Measurements from ENCODE around the gene ITGAX.
"Not testable (repeated sequence)": the region's sequence is repeated elsewhere in the genome, so short reads cannot be mapped to it uniquely, and the experiment has no call there.

ITGAX gene

DNA sequence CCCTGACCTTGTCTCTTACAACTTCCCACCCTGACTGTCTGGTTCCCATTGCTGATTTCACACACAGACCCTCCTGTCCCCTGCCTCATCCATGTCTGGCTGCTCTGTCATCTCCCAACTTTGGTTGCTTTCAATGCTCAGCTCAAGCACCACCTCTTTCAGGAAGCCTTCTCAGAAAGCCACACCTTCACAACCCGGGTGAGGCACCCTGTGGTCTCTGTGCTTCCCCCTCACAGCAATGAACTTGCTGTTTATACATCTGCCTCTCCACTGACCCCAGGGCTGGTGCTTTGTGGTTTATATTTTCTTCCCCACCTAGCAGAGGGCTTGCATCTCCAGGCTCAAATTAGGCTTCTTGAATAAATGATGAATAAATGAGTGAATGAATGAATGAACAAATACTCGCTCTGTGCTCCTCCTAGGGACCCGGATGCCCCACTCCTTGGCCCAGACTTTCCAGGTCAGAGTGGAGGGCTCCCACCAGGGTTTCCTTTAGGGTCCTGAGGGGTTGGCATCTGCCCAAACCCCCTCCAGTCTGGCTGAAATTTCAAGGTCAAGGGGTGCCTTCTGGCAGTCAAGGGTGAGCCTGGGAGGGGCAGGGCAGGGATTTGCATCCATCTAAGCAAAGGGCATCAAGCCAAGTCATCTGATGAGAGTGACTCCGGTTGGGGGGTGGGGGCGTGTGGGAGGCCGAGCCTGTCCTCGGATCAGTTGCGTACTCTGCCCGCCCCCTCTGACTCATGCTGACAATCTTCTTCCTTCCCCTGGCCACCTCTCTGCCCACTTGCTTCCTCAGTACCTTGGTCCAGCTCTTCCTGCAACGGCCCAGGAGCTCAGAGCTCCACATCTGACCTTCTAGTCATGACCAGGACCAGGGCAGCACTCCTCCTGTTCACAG is at the start of gene ITGAX:
Gene ITGAX, plus strand, starts transcription at position 783 of the 898 bp plus-strand sequence. Its CDS starts 79 bp downstream, at position 862.
- TF ChIP-seq, protein P1, sequence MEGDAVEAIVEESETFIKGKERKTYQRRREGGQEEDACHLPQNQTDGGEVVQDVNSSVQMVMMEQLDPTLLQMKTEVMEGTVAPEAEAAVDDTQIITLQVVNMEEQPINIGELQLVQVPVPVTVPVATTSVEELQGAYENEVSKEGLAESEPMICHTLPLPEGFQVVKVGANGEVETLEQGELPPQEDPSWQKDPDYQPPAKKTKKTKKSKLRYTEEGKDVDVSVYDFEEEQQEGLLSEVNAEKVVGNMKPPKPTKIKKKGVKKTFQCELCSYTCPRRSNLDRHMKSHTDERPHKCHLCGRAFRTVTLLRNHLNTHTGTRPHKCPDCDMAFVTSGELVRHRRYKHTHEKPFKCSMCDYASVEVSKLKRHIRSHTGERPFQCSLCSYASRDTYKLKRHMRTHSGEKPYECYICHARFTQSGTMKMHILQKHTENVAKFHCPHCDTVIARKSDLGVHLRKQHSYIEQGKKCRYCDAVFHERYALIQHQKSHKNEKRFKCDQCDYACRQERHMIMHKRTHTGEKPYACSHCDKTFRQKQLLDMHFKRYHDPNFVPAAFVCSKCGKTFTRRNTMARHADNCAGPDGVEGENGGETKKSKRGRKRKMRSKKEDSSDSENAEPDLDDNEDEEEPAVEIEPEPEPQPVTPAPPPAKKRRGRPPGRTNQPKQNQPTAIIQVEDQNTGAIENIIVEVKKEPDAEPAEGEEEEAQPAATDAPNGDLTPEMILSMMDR (conservative IDR thresholded peaks at IDR 0.05; ENCODE audit: low read depth, low read length): no peak
- no peak within 1 kb of the TSS for H3K4me3 ChIP-seq (ENCODE audit: low read length)
- DNase-seq (ENCODE audit: low read depth): peak; percentile 22

DNA sequence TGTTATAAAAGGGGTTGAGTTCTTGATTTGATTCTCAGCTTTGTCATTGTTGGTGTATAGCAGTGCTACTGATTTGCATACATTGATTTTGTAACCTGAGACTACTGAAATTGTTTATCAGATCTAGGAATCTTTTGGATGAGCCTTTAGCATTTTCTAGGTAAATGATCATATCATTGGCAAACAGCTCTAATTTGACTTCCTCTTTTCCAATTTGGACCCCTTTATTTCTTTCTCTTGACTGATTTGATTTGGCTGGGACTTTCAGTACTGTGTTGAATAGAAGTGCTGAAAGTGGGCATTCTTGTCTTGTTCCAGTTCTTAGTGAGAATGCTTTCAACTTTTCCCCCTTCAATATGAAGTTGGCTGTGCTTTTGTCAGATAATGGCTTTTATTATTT is 49.8 kb upstream of the ITGAX start:
- H3K4me3 ChIP-seq (ENCODE audit: low read length): no peak overlapping the region
- TF ChIP-seq, protein P1 (conservative IDR thresholded peaks at IDR 0.05; ENCODE audit: low read depth, low read length): no peak
- no peak for DNase-seq (ENCODE audit: low read depth)

DNA sequence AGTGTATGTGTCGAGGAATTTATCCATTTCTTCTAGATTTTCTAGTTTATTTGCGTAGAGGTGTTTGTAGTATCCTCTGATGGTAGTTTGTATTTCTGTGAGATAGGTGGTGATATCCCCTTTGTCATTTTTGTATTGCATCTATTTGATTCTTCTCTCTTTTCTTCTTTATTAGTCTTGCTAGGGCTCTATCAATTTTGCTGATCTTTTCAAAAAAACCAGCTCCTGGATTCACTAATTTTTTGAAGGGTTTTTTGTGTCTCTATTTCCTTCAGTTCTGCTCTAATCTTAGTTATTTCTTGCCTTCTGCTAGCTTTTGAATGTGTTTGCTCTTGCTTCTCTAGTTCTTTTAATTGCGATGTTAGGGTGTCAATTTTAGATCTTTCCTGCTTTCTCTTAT is 46.6 kb upstream of the ITGAX start:
- not testable (repeated sequence) for H3K4me3 ChIP-seq (ENCODE audit: low read length); DNase-seq (ENCODE audit: low read depth)

DNA sequence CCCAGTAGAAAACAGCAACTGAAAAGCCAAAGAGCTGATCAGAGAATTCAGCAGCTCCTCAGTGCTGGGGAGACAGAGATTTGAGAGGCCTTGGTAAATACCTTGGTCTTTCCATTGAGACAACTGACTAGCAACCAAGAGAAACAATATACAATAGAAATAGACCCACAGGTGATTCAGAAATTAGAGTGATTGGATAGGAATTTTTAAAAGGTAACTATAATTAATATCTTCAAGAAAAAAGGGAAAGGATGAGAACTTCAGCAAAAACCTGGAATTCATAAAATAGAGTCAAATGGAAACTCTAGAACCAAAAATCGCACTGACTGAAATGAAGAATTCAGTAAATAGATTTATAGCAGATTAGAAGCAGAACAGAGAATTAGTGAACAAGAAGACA is 32.5 kb upstream of the ITGAX start:
- DNase-seq (ENCODE audit: low read depth): no peak
- no peak overlapping the region for H3K4me3 ChIP-seq (ENCODE audit: low read length)
- TF ChIP-seq, protein P1 (conservative IDR thresholded peaks at IDR 0.05; ENCODE audit: low read depth, low read length): no peak

DNA sequence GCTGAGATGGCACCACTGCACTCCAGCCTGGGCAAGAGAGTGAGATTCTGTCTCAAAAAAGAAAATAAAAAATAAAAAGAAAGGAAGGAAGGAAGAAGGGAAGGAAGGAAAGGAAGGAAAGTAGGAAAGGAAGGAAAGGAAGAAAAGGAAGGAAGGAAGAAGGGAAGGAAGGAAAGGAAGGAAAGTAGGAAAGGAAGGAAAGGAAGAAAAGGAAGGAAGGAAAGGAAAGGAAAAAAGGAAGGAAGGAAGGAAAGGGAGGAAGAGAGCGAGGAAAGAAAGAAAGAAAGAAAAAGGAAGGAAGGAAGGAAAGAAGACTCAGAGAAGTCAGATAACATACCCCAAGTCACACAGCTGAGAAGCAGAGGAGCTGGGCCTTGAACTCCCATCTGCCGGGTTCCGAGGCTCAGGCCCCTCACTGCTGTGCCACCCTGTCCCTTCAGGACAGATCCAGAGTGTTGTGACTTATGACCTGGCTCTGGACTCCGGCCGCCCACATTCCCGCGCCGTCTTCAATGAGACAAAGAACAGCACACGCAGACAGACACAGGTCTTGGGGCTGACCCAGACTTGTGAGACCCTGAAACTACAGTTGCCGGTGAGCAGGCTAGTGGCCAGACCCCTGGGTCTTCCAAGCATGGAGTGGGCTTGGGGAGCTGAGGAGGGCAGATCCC is 30.9 kb upstream of the ITGAX start:
- TF ChIP-seq, protein P1 (conservative IDR thresholded peaks at IDR 0.05; ENCODE audit: low read depth, low read length): no peak
- H3K4me3 ChIP-seq (ENCODE audit: low read length): no peak overlapping the region
- no peak for DNase-seq (ENCODE audit: low read depth)

DNA sequence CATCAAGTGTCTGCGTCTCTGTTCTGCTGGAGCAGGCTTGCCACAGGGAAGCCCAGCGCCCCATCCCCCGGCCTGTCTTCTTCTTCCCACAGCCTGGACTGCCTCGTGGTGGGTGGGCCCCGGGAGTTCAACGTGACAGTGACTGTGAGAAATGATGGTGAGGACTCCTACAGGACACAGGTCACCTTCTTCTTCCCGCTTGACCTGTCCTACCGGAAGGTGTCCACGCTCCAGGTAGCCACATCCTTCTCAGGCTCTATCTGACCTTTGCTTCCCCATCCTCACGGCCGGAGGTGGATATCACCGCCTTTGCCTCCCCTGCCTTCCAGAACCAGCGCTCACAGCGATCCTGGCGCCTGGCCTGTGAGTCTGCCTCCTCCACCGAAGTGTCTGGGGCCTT is 29.8 kb upstream of the ITGAX start:
- DNase-seq (ENCODE audit: low read depth): no peak
- no peak overlapping the region for H3K4me3 ChIP-seq (ENCODE audit: low read length)
- TF ChIP-seq, protein P1 (conservative IDR thresholded peaks at IDR 0.05; ENCODE audit: low read depth, low read length): no peak

DNA sequence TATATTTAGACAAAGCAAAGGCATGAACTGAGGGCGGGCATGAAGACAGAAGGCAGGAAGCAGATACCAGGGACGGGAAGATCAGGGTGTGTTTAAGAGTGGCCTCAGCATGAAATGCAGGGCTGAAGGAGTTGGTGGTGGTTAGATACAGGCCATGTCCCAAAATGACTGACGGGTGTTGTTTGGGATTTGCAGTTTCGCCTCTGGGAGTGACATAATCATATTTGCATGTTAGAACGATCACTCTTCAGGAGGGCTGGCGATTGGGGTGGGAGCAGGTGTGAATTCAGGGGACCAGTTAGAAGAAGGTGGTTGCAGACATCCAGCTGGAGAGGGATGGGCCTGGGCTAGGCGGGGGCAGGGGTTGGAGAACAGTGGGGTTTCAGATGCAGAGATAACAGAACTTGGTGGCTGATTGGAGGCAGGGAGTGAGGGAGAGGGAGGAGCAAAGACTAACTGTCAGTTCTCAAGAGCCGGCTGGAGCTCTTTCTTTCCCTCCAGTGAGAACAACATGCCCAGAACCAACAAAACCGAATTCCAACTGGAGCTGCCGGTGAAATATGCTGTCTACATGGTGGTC is 27.2 kb upstream of the ITGAX start:
- no peak for DNase-seq (ENCODE audit: low read depth)
- TF ChIP-seq, protein P1 (conservative IDR thresholded peaks at IDR 0.05; ENCODE audit: low read depth, low read length): no peak
- H3K4me3 ChIP-seq (ENCODE audit: low read length): no peak overlapping the region

All from retinal pigment epithelial cell (primary cell).